ENCODE data around the gene ZNF77.

DNA sequence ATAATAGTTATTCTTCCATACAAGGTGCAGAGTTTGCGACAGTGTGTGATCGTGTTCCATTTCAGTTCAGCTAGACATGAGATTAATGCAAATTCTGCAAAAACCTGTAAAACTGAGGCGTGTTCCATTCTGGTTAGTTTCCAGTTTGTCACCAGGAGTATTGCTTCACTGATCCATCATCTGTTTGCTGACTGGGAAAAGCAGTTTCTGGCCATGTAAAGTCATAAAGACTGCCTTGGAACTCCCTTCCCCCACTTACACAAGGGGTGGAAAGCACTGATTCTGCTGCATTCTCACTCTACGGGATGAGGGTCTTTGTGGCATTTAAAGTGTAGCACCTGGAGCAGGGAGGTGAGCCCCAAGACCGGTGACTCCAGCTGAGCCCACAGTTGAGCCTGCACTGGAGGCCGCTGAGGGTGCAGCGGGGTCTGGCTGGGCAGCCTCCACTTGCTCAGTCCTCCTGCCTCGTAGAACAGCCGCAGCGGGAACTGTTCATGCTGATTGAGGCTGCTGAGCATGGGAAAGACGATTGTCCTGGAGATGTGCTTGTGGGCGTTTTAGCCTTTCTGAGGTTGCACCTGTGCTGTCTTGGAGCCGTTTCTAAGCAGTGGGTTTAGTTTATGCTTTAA lies 42.1 kb downstream of the ZNF77 start:
- TF ChIP-seq, protein P1, sequence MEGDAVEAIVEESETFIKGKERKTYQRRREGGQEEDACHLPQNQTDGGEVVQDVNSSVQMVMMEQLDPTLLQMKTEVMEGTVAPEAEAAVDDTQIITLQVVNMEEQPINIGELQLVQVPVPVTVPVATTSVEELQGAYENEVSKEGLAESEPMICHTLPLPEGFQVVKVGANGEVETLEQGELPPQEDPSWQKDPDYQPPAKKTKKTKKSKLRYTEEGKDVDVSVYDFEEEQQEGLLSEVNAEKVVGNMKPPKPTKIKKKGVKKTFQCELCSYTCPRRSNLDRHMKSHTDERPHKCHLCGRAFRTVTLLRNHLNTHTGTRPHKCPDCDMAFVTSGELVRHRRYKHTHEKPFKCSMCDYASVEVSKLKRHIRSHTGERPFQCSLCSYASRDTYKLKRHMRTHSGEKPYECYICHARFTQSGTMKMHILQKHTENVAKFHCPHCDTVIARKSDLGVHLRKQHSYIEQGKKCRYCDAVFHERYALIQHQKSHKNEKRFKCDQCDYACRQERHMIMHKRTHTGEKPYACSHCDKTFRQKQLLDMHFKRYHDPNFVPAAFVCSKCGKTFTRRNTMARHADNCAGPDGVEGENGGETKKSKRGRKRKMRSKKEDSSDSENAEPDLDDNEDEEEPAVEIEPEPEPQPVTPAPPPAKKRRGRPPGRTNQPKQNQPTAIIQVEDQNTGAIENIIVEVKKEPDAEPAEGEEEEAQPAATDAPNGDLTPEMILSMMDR (IDR thresholded peaks at IDR 0.05) = no peak
- no peak for TF ChIP-seq POLR2A (IDR thresholded peaks at IDR 0.05)

All from thyroid gland (tissue), 4 donors.